ENCODE measurements around the gene WDR76.

WDR76 gene

DNA sequence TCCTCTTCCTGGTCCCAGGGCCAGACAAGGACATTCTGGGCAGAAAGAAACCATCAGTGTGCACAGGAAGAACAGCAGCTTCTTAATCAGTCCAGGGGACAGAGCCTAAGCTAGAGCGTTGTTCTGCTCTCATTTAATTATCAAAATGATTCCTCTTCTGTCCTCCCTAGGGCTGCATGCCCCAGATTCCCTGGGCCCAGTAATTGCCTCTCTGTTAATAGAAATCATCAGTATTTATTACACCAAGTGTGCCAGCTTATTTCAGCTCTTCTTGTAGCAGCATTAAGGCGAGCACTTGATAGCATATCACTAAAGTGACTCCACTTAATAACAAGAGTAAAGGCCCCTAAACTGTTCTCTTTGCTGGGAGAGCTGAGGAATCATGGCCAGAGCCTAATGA lies 72.1 kb downstream of the WDR76 start:
- Histone ChIP-seq H3K27me3 (ENCODE audit: insufficient read depth, low read length, poor library complexity, severe bottlenecking) (no peaks in the 10 kb centered on the region), H3K79me2 (ENCODE audit: insufficient read depth, low read length) (no peaks in the 10 kb centered on the region), H2AFZ (ENCODE audit: low read length) (no peak overlapping the region), H3K4me1 (ENCODE audit: insufficient read depth, low read length, poor library complexity, severe bottlenecking) (peaks cover 5% of the 10 kb centered on the region), H3K9me3 (ENCODE audit: insufficient read depth, low read depth, low read length) (no peaks in the 10 kb centered on the region), H3K4me3 (ENCODE audit: low read length, poor library complexity, severe bottlenecking) (no peak overlapping the region), H3K9me2 (replicated peaks; ENCODE audit: low read depth, low read length) (no peaks in the 10 kb centered on the region), H4K20me1 (ENCODE audit: insufficient read depth, low read length, poor library complexity, severe bottlenecking) (no peaks in the 10 kb centered on the region), H3F3A (ENCODE audit: low read depth) (no peaks in the 10 kb centered on the region), H3K36me3 (ENCODE audit: insufficient read depth, low read length) (no peaks in the 10 kb centered on the region), H3K4me2 (ENCODE audit: low read depth, low read length, poor library complexity, severe bottlenecking) (no peak overlapping the region), H3K9ac (ENCODE audit: low read depth, low read length, poor library complexity, severe bottlenecking) (no peak overlapping the region)
- TF ChIP-seq CTCF (conservative IDR thresholded peaks at IDR 0.05; ENCODE audit: low read length) (no peak), EZH2phosphoT487 (IDR thresholded peaks at IDR 0.05; ENCODE audit: borderline replicate concordance) (no peak)

DNA sequence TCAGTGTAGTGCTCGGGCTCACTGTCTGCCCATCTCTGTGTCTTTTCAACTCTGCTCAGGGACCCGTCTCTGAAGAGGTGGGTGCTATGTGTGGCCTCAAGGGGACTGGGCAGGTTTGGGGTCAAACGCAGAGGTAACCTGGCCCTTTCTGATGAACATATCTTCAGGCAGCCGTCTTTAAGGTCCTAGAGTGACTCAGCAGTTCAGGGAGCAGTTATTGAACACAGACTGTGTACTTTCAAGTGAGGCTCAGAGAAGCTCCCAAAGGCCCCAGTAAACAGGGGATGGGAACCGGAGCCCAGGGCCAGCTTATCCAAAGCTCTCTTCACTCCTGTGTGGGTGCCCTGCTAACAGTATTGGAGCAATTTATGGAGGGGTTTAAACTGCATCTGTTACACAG lies 73.1 kb downstream of the WDR76 start:
- H3F3A ChIP-seq (ENCODE audit: low read depth) = no peaks in the 10 kb centered on the region
- H2AFZ ChIP-seq (ENCODE audit: low read length) = no peak overlapping the region
- H3K9me3 ChIP-seq (ENCODE audit: insufficient read depth, low read depth, low read length) = no peaks in the 10 kb centered on the region
- peaks cover 5% of the 10 kb centered on the region for H3K4me1 ChIP-seq (ENCODE audit: insufficient read depth, low read length, poor library complexity, severe bottlenecking)
- H3K4me2 ChIP-seq (ENCODE audit: low read depth, low read length, poor library complexity, severe bottlenecking) = no peak overlapping the region
- no peaks in the 10 kb centered on the region for H3K27me3 ChIP-seq (ENCODE audit: insufficient read depth, low read length, poor library complexity, severe bottlenecking)
- no peak overlapping the region for H3K4me3 ChIP-seq (ENCODE audit: low read length, poor library complexity, severe bottlenecking)
- H3K9me2 ChIP-seq (replicated peaks; ENCODE audit: low read depth, low read length) = no peaks in the 10 kb centered on the region
- H4K20me1 ChIP-seq (ENCODE audit: insufficient read depth, low read length, poor library complexity, severe bottlenecking) = no peaks in the 10 kb centered on the region
- H3K36me3 ChIP-seq (ENCODE audit: insufficient read depth, low read length) = no peaks in the 10 kb centered on the region
- H3K79me2 ChIP-seq (ENCODE audit: insufficient read depth, low read length) = no peaks in the 10 kb centered on the region
- no peak for TF ChIP-seq CTCF (conservative IDR thresholded peaks at IDR 0.05; ENCODE audit: low read length)
- TF ChIP-seq EZH2phosphoT487 (IDR thresholded peaks at IDR 0.05; ENCODE audit: borderline replicate concordance) = no peak
- no peak overlapping the region for H3K9ac ChIP-seq (ENCODE audit: low read depth, low read length, poor library complexity, severe bottlenecking)

- no peak overlapping the region for H3K9ac ChIP-seq (ENCODE audit: low read depth, low read length, poor library complexity, severe bottlenecking)
- no peak overlapping the region for H3K4me2 ChIP-seq (ENCODE audit: low read depth, low read length, poor library complexity, severe bottlenecking)
- no peaks in the 10 kb centered on the region for H3K79me2 ChIP-seq (ENCODE audit: insufficient read depth, low read length)
- no peaks in the 10 kb centered on the region for H3K27me3 ChIP-seq (ENCODE audit: insufficient read depth, low read length, poor library complexity, severe bottlenecking)
- no peaks in the 10 kb centered on the region for H4K20me1 ChIP-seq (ENCODE audit: insufficient read depth, low read length, poor library complexity, severe bottlenecking)
- no peak for TF ChIP-seq EZH2phosphoT487 (IDR thresholded peaks at IDR 0.05; ENCODE audit: borderline replicate concordance)
- TF ChIP-seq CTCF (conservative IDR thresholded peaks at IDR 0.05; ENCODE audit: low read length) = no peak
- no peak overlapping the region for H3K4me3 ChIP-seq (ENCODE audit: low read length, poor library complexity, severe bottlenecking)
- no peaks in the 10 kb centered on the region for H3K9me3 ChIP-seq (ENCODE audit: insufficient read depth, low read depth, low read length)
- H3K9me2 ChIP-seq (replicated peaks; ENCODE audit: low read depth, low read length) = no peaks in the 10 kb centered on the region
- H3K4me1 ChIP-seq (ENCODE audit: insufficient read depth, low read length, poor library complexity, severe bottlenecking) = peaks cover 5% of the 10 kb centered on the region
- H2AFZ ChIP-seq (ENCODE audit: low read length) = no peak overlapping the region
- no peaks in the 10 kb centered on the region for H3K36me3 ChIP-seq (ENCODE audit: insufficient read depth, low read length)
- no peaks in the 10 kb centered on the region for H3F3A ChIP-seq (ENCODE audit: low read depth)
These were observed 74.2 kb downstream of the WDR76 start for GRCh38 chr15:43900996-43901395.
